Measurements from ENCODE around the gene PTPA.

The PTPA gene

GRCh38 chr9:129156163-129156562 is 44.9 kb downstream of the PTPA start:
- TF ChIP-seq FOXP2 (optimal IDR thresholded peaks at IDR 0.05; ENCODE audit: borderline replicate concordance, extremely low read depth, extremely low read length, insufficient read depth) (no peak), SIN3A (IDR thresholded peaks at IDR 0.05; ENCODE audit: borderline replicate concordance, insufficient read depth, low read length) (no peak), POLR2AphosphoS5 (IDR thresholded peaks at IDR 0.05; ENCODE audit: low read depth, low read length) (no peak), REST (IDR thresholded peaks at IDR 0.05; ENCODE audit: insufficient read depth in 1 of 2, low read depth in 2 of 2, low read length in 2 of 2) (no peak), TAF1 (IDR thresholded peaks at IDR 0.05; ENCODE audit: borderline replicate concordance, insufficient read depth, low read length) (no peak)

- TF ChIP-seq TAF1 (IDR thresholded peaks at IDR 0.05; ENCODE audit: borderline replicate concordance, insufficient read depth, low read length) (no peak), FOXP2 (optimal IDR thresholded peaks at IDR 0.05; ENCODE audit: borderline replicate concordance, extremely low read depth, extremely low read length, insufficient read depth) (no peak), SIN3A (IDR thresholded peaks at IDR 0.05; ENCODE audit: borderline replicate concordance, insufficient read depth, low read length) (no peak), REST (IDR thresholded peaks at IDR 0.05; ENCODE audit: insufficient read depth in 1 of 2, low read depth in 2 of 2, low read length in 2 of 2) (no peak), POLR2AphosphoS5 (IDR thresholded peaks at IDR 0.05; ENCODE audit: low read depth, low read length) (no peak)
These were observed 49.7 kb downstream of the PTPA start for GRCh38 chr9:129160712-129161533.

- no peak for TF ChIP-seq REST (IDR thresholded peaks at IDR 0.05; ENCODE audit: insufficient read depth in 1 of 2, low read depth in 2 of 2, low read length in 2 of 2)
- no peak for TF ChIP-seq POLR2AphosphoS5 (IDR thresholded peaks at IDR 0.05; ENCODE audit: low read depth, low read length)
- no peak for TF ChIP-seq TAF1 (IDR thresholded peaks at IDR 0.05; ENCODE audit: borderline replicate concordance, insufficient read depth, low read length)
- TF ChIP-seq FOXP2 (optimal IDR thresholded peaks at IDR 0.05; ENCODE audit: borderline replicate concordance, extremely low read depth, extremely low read length, insufficient read depth): no peak
- TF ChIP-seq SIN3A (IDR thresholded peaks at IDR 0.05; ENCODE audit: borderline replicate concordance, insufficient read depth, low read length): no peak
These were observed 50.3 kb downstream of the PTPA start for GRCh38 chr9:129161534-129161837.

- TF ChIP-seq POLR2AphosphoS5 (IDR thresholded peaks at IDR 0.05; ENCODE audit: low read depth, low read length) (no peak), TAF1 (IDR thresholded peaks at IDR 0.05; ENCODE audit: borderline replicate concordance, insufficient read depth, low read length) (no peak), REST (IDR thresholded peaks at IDR 0.05; ENCODE audit: insufficient read depth in 1 of 2, low read depth in 2 of 2, low read length in 2 of 2) (no peak), SIN3A (IDR thresholded peaks at IDR 0.05; ENCODE audit: borderline replicate concordance, insufficient read depth, low read length) (no peak), FOXP2 (optimal IDR thresholded peaks at IDR 0.05; ENCODE audit: borderline replicate concordance, extremely low read depth, extremely low read length, insufficient read depth) (no peak)
These were observed 51.4 kb downstream of the PTPA start for GRCh38 chr9:129162497-129163197.
